Liver (tissue), 3 donors: ENCODE data around the gene BAG5.

Experiments used
- CTCF ChIP-seq: fragments of 150-350 bp; IDR thresholded peaks from 2 replicates; pipeline ENCODE4 v1.5.1; 2017; ENCODE audit warnings: improper control_type of control experiment, low read depth, low read length; ENCODE audit not compliant: missing input control
- EGR1 ChIP-seq, 2 donors: IDR thresholded peaks; 2 replicates each; pipeline ENCODE4 v1.6.1; 2016 to 2018; ENCODE audit warnings: antibody characterized with exemption in 2 of 2, low read depth in 2 of 2
- GABPA ChIP-seq, 2 donors: IDR thresholded peaks in 1 of 2; conservative IDR thresholded peaks in 1 of 2; 2 replicates each; pipeline ENCODE4 v1.6.1; 2016; ENCODE audit warnings: antibody characterized with exemption in 2 of 2, mild to moderate bottlenecking in 1 of 2, moderate library complexity in 1 of 2
- MAX ChIP-seq: IDR thresholded peaks from 2 replicates; pipeline ENCODE4 v1.6.1; 2016; ENCODE audit warnings: antibody characterized with exemption
- RAD21 ChIP-seq, 2 donors: IDR thresholded peaks; 2 replicates each; pipeline ENCODE4 v1.6.1; 2016; ENCODE audit warnings: antibody characterized with exemption in 2 of 2, mild to moderate bottlenecking in 2 of 2
- SP1 ChIP-seq: IDR thresholded peaks from 2 replicates; pipeline ENCODE4 v1.6.1; 2018; ENCODE audit warnings: antibody characterized with exemption, mild to moderate bottlenecking
- TAF1 ChIP-seq: conservative IDR thresholded peaks from 2 replicates; pipeline ENCODE4 v1.6.1; 2016; ENCODE audit warnings: antibody characterized with exemption, mild to moderate bottlenecking
- YY1 ChIP-seq: IDR thresholded peaks from 2 replicates; pipeline ENCODE4 v1.6.1; 2016; ENCODE audit warnings: antibody characterized with exemption, mild to moderate bottlenecking
- TF ChIP-seq, protein P1 (sequence below): IDR thresholded peaks from 2 replicates; pipeline ENCODE4 v1.6.1; 2016; ENCODE audit warnings: antibody characterized with exemption
- TF ChIP-seq, protein P2 (sequence below): IDR thresholded peaks from 2 replicates; pipeline ENCODE4 v1.6.1; 2016; ENCODE audit warnings: antibody characterized with exemption, mild to moderate bottlenecking
- donor health status: healthy.
- donor health status: healthy.

DNA sequence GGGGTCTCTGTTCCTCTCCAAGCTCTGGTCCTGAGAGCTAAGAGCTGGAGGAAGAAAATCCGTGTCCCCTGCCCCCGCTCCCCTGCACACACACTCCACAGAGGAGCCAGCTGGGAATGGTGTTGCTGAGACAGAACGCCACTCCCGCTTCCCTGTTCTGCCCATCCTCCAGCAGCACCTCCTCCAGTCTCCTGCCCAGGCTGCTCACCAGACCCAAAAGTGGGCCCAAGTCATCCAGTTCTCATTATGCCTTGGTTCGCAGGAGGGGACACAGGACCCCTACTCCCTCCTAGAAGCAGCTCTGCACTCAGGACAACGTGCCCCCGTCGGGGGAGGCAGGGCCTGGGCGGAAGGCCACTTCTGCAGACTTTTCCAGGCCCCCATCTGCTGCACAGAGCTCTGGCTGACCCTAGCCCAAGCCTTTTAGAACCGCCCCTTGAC is 34.3 kb downstream of the BAG5 start:
- TF ChIP-seq, protein P1, sequence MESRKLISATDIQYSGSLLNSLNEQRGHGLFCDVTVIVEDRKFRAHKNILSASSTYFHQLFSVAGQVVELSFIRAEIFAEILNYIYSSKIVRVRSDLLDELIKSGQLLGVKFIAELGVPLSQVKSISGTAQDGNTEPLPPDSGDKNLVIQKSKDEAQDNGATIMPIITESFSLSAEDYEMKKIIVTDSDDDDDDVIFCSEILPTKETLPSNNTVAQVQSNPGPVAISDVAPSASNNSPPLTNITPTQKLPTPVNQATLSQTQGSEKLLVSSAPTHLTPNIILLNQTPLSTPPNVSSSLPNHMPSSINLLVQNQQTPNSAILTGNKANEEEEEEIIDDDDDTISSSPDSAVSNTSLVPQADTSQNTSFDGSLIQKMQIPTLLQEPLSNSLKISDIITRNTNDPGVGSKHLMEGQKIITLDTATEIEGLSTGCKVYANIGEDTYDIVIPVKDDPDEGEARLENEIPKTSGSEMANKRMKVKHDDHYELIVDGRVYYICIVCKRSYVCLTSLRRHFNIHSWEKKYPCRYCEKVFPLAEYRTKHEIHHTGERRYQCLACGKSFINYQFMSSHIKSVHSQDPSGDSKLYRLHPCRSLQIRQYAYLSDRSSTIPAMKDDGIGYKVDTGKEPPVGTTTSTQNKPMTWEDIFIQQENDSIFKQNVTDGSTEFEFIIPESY = no peak
- TF ChIP-seq CTCF = no peak
- no peak for TF ChIP-seq YY1
- TF ChIP-seq GABPA (IDR thresholded peaks at IDR 0.05 in 1 of 2, conservative IDR thresholded peaks at IDR 0.05 in 1 of 2) = no peak
- no peak for TF ChIP-seq MAX
- no peak for TF ChIP-seq SP1
- TF ChIP-seq RAD21 (IDR thresholded peaks at IDR 0.05) = no peak
- TF ChIP-seq EGR1 (IDR thresholded peaks at IDR 0.05; ENCODE audit: low read depth in 2 of 2) = no peak
- TF ChIP-seq, protein P2, sequence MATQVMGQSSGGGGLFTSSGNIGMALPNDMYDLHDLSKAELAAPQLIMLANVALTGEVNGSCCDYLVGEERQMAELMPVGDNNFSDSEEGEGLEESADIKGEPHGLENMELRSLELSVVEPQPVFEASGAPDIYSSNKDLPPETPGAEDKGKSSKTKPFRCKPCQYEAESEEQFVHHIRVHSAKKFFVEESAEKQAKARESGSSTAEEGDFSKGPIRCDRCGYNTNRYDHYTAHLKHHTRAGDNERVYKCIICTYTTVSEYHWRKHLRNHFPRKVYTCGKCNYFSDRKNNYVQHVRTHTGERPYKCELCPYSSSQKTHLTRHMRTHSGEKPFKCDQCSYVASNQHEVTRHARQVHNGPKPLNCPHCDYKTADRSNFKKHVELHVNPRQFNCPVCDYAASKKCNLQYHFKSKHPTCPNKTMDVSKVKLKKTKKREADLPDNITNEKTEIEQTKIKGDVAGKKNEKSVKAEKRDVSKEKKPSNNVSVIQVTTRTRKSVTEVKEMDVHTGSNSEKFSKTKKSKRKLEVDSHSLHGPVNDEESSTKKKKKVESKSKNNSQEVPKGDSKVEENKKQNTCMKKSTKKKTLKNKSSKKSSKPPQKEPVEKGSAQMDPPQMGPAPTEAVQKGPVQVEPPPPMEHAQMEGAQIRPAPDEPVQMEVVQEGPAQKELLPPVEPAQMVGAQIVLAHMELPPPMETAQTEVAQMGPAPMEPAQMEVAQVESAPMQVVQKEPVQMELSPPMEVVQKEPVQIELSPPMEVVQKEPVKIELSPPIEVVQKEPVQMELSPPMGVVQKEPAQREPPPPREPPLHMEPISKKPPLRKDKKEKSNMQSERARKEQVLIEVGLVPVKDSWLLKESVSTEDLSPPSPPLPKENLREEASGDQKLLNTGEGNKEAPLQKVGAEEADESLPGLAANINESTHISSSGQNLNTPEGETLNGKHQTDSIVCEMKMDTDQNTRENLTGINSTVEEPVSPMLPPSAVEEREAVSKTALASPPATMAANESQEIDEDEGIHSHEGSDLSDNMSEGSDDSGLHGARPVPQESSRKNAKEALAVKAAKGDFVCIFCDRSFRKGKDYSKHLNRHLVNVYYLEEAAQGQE = no peak
- no peak for TF ChIP-seq TAF1
